HFFc6 (cell line): Measurements from ENCODE around the gene SF3B3. TPM values are rescaled to one million over a fixed set of nuclear protein-coding genes. Genes with fewer than 3 reads are reported as not detected.
"Not testable (repeated sequence)": the region's sequence is repeated elsewhere in the genome, so short reads cannot be mapped to it uniquely, and the experiment has no call there.

Experiments used
- DNase-seq: peaks from one replicate; pipeline ENCODE4 v3.0.0-alpha.2; 2018
- H3K27ac Mint-ChIP-seq: 2 replicates; pipeline ENCODE4 v1.8.0; 2020; ENCODE audit warnings: mild to moderate bottlenecking, mixed read lengths
- H3K27me3 Mint-ChIP-seq: 2 replicates; pipeline ENCODE4 v1.8.0; 2021; ENCODE audit warnings: mild to moderate bottlenecking, moderate library complexity, mixed read lengths; ENCODE audit not compliant: insufficient read depth
- H3K36me3 Mint-ChIP-seq: 2 replicates; pipeline ENCODE4 v1.8.0; 2021; ENCODE audit warnings: low read depth, mixed read lengths
- H3K4me1 Mint-ChIP-seq: 2 replicates; pipeline ENCODE4 v1.8.0; 2020; ENCODE audit warnings: low read depth, mixed read lengths
- H3K4me3 Mint-ChIP-seq: 2 replicates; pipeline ENCODE4 v1.8.0; 2020; ENCODE audit warnings: mild to moderate bottlenecking, moderate library complexity, mixed read lengths
- H3K9me3 Mint-ChIP-seq: 2 replicates; pipeline ENCODE4 v1.8.0; 2020; ENCODE audit warnings: mild to moderate bottlenecking, mixed read lengths
- CTCF ChIP-seq: fragments of 200-600 bp; sonication (generic); IDR thresholded peaks from 2 replicates; pipeline ENCODE4 v1.5.0; 2021; ENCODE audit warnings: antibody characterized with exemption, mild to moderate bottlenecking
- total RNA-seq, 6 experiments: library from RNA; stranded (reverse); fragmentation: NEBNext Ultra II Directional; extraction: Animal tissue kit (Norgen Biotek cat#: 25700); gene quantifications; 2 replicates in 1 of 6; 3 replicates in 5 of 6; pipeline ENCODE4 v1.2.3, GENCODE V29; 2021

Gene SF3B3
- total RNA-seq, 6 experiments from 2014 or later, result 289 to 358 (median 312) TPM

GRCh38 chr16:70588565-70588964, 64.9 kb downstream of the SF3B3 start:
- peak overlapping the region; percentile 40 for H3K4me3 Mint-ChIP-seq
- no peak for TF ChIP-seq CTCF
- peaks cover 14% of the 10 kb centered on the region for H3K27me3 Mint-ChIP-seq
- no peak for DNase-seq
- no peak overlapping the region; the same call in 1 of the 2 replicates for H3K27ac Mint-ChIP-seq
- H3K36me3 Mint-ChIP-seq, result no peaks in the 10 kb centered on the region
- H3K4me1 Mint-ChIP-seq, result peaks cover 26% of the 10 kb centered on the region
- no peaks in the 10 kb centered on the region for H3K9me3 Mint-ChIP-seq

DNA sequence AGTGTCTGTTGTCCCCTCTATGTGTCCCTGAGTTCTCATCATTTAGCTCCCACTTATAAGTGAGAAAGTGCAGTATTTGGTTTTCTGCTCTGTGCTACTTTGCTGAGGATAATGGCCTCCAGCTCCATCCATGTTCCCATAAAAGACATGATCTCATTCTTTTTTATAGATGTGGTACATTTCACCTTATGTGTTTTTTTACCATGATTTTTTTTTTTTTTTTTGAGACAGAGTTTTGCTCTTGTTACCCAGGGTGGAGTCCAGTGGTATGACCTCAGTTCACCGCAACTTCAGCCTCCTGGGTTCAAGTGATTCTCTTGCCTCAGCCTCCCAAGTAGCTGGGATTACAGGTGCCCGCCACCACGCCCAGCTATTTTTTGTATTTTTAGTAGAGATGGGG, 65.8 kb downstream of the SF3B3 start:
- not testable (repeated sequence) for H3K4me3 Mint-ChIP-seq, H3K36me3 Mint-ChIP-seq, H3K9me3 Mint-ChIP-seq, H3K27ac Mint-ChIP-seq, DNase-seq
- Mint-ChIP-seq H3K27me3 (peaks cover 17% of the 10 kb centered on the region), H3K4me1 (peaks cover 26% of the 10 kb centered on the region)

DNA sequence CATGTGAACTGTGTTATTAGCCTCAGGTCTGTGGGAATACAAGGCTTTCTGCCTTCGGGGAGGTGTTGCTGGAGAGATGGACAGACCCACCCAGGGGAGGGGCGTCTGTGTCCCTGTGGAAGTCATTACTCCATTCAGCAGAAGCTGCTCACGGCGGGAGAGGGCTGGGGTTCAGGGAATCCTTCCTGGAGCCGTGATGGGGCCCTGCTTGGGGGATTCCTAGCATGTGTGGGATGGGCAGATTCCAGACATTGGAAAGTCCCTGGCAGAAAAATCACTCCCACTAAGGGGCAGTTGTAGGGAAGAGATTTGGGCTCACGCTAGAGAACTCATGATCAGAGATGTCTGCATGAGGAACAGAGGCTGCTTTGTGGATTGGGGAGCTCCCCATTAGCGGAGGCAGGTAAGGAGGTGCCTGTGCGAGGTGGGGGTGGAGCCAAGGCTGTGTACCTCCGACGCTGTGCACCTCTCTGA, 66.4 kb downstream of the SF3B3 start:
- Mint-ChIP-seq H3K27me3 (peaks cover 19% of the 10 kb centered on the region), H3K4me3 (no peak overlapping the region; the same call in 1 of the 2 replicates), H3K27ac (no peak overlapping the region), H3K9me3 (no peaks in the 10 kb centered on the region), H3K36me3 (no peaks in the 10 kb centered on the region), H3K4me1 (peaks cover 26% of the 10 kb centered on the region)
- TF ChIP-seq CTCF, result no peak
- DNase-seq, result no peak

- no peaks in the 10 kb centered on the region for H3K9me3 Mint-ChIP-seq
- H3K4me3 Mint-ChIP-seq, result no peak overlapping the region
- peaks cover 23% of the 10 kb centered on the region for H3K27me3 Mint-ChIP-seq
- no peak for DNase-seq
- peaks cover 26% of the 10 kb centered on the region for H3K4me1 Mint-ChIP-seq
- H3K27ac Mint-ChIP-seq, result no peak overlapping the region
- TF ChIP-seq CTCF, result no peak
- no peaks in the 10 kb centered on the region for H3K36me3 Mint-ChIP-seq
Measured at GRCh38 chr16:70590722-70591415, 67.3 kb downstream of the SF3B3 start.

GRCh38 chr16:70591615-70592014, 68.0 kb downstream of the SF3B3 start:
- Mint-ChIP-seq H3K36me3 (no peaks in the 10 kb centered on the region), H3K9me3 (no peaks in the 10 kb centered on the region), H3K4me3 (no peak overlapping the region), H3K27ac (no peak overlapping the region), H3K27me3 (peaks cover 25% of the 10 kb centered on the region), H3K4me1 (peaks cover 26% of the 10 kb centered on the region)
- no peak for TF ChIP-seq CTCF
- no peak for DNase-seq

DNA sequence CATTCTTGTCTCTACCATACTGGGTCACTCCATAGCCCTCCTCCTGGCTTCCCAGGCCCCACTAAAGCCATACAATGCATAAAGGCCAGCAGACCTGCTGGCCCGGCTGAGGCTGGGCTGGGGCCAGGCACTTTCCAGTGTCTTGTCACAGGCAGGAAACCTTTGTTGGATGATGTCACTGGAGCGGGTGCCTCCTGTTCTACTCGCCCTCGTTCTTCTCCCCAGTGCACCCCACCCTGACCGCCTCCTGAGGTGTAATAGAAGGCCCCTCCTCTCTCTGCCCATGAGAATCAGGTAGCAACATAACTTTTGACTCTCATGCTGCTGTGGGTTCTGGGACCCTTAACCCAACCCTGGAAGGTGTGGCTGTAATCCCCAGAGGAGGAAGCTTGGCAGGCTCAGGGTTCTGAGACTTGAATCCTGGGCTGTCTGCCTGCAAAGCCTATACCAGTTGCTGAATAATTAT, 68.5 kb downstream of the SF3B3 start:
- Mint-ChIP-seq H3K36me3 (no peaks in the 10 kb centered on the region), H3K27ac (no peak overlapping the region), H3K4me3 (no peak overlapping the region), H3K9me3 (no peaks in the 10 kb centered on the region), H3K4me1 (peaks cover 26% of the 10 kb centered on the region), H3K27me3 (peaks cover 26% of the 10 kb centered on the region)
- no peak for TF ChIP-seq CTCF
- no peak for DNase-seq
